Measurements from ENCODE around the gene PLEKHM3. TPM values are rescaled to one million over a fixed set of nuclear protein-coding genes. Genes with fewer than 3 reads are reported as not detected.

Gene PLEKHM3
- total RNA-seq, 1 experiment from 2014 or later = 8.4 TPM

DNA sequence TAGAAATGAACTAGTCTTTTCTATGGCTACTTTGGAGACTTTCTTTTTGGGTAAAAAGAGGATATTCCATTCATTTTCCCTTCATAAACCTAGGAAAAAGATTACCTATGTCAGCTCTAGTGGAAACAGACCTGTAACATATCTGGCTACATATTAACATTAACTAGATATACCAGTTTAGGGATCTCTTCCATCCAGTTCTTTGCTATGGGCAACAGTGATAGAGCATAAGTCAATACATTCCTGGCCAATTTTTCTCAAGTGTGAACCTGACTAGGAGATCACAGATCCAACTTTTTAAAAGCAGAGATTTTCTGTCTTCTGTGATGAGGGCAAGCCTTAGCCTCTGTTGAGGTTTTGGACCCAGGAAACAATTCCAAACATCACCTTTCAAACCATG lies 34.5 kb downstream of the PLEKHM3 start:
- Histone ChIP-seq H2AFZ (no peak overlapping the region), H3K27me3 (ENCODE audit: insufficient read depth, low read depth) (no peaks in the 10 kb centered on the region), H3K36me3 (ENCODE audit: low read depth) (no peaks in the 10 kb centered on the region), H3K4me1 (replicated peaks; ENCODE audit: insufficient read depth) (peaks cover 12% of the 10 kb centered on the region; the same call in 1 of the 2 replicates), H4K20me1 (ENCODE audit: insufficient read depth) (no peaks in the 10 kb centered on the region), H3K4me3 (no peak overlapping the region), H3K4me2 (no peak overlapping the region), H3K27ac (no peak overlapping the region), H3K9me3 (ENCODE audit: insufficient read depth, low read depth) (no peaks in the 10 kb centered on the region), H3K9me2 (ENCODE audit: insufficient read depth) (no peaks in the 10 kb centered on the region), H3K79me2 (ENCODE audit: low read depth) (peaks cover 7% of the 10 kb centered on the region; the same call in 1 of the 2 replicates), H3F3A (ENCODE audit: insufficient read depth, low read depth) (no peaks in the 10 kb centered on the region)
- BruUV-seq (replicated peaks) = no TSS peak
- ChIA-PET POLR2A (ENCODE audit: unreplicated experiment) (no interaction called here), CTCF (no interaction called here)
- no peak for DNase-seq
- no peak for TF ChIP-seq EZH2 (IDR thresholded peaks at IDR 0.05; ENCODE audit: low read depth)
- TF ChIP-seq, protein P1, sequence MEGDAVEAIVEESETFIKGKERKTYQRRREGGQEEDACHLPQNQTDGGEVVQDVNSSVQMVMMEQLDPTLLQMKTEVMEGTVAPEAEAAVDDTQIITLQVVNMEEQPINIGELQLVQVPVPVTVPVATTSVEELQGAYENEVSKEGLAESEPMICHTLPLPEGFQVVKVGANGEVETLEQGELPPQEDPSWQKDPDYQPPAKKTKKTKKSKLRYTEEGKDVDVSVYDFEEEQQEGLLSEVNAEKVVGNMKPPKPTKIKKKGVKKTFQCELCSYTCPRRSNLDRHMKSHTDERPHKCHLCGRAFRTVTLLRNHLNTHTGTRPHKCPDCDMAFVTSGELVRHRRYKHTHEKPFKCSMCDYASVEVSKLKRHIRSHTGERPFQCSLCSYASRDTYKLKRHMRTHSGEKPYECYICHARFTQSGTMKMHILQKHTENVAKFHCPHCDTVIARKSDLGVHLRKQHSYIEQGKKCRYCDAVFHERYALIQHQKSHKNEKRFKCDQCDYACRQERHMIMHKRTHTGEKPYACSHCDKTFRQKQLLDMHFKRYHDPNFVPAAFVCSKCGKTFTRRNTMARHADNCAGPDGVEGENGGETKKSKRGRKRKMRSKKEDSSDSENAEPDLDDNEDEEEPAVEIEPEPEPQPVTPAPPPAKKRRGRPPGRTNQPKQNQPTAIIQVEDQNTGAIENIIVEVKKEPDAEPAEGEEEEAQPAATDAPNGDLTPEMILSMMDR (conservative IDR thresholded peaks at IDR 0.05) = no peak
- intact Hi-C loops (cut with micrococcal nuclease; ENCODE audit: unreplicated experiment) = no loop called here

DNA sequence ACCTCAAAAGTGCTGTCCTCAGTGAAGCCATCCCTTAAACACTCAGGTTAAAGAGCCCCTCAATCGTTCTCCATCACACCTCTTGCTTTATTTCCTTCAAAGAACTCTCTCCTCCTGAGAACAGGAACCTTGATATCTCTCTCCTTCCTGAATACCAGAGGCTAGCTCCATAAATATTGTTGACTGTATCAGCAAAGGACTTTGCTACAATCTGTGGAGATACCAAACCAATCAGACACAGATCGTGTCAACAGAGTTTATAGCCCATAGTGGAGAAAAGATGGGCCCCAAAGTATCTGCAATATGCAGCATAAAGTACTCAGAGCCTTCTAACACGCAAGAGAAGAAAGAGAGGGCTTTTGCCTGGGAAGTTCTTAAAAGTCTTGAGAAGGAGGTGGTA lies 36.4 kb downstream of the PLEKHM3 start:
- H3F3A ChIP-seq (ENCODE audit: insufficient read depth, low read depth) = no peaks in the 10 kb centered on the region
- peaks cover 7% of the 10 kb centered on the region; the same call in 1 of the 2 replicates for H3K79me2 ChIP-seq (ENCODE audit: low read depth)
- no peaks in the 10 kb centered on the region for H4K20me1 ChIP-seq (ENCODE audit: insufficient read depth)
- H3K9me2 ChIP-seq (ENCODE audit: insufficient read depth) = no peaks in the 10 kb centered on the region
- H3K4me3 ChIP-seq = no peak overlapping the region
- DNase-seq = no peak
- no peaks in the 10 kb centered on the region for H3K27me3 ChIP-seq (ENCODE audit: insufficient read depth, low read depth)
- TF ChIP-seq EZH2 (IDR thresholded peaks at IDR 0.05; ENCODE audit: low read depth) = no peak
- TF ChIP-seq, protein P1 (conservative IDR thresholded peaks at IDR 0.05) = no peak
- peaks cover 12% of the 10 kb centered on the region; the same call in 1 of the 2 replicates for H3K4me1 ChIP-seq (replicated peaks; ENCODE audit: insufficient read depth)
- no TSS peak for BruUV-seq (replicated peaks)
- CTCF ChIA-PET = no interaction called here
- no peak overlapping the region for H3K4me2 ChIP-seq
- no peak overlapping the region for H2AFZ ChIP-seq
- no peaks in the 10 kb centered on the region for H3K9me3 ChIP-seq (ENCODE audit: insufficient read depth, low read depth)
- intact Hi-C loops (cut with micrococcal nuclease; ENCODE audit: unreplicated experiment) = no loop called here
- no peak overlapping the region for H3K27ac ChIP-seq
- H3K36me3 ChIP-seq (ENCODE audit: low read depth) = no peaks in the 10 kb centered on the region
- POLR2A ChIA-PET (ENCODE audit: unreplicated experiment) = no interaction called here

GRCh38 chr2:207987025-207987716 lies 38.2 kb downstream of the PLEKHM3 start:
- H3F3A ChIP-seq (ENCODE audit: insufficient read depth, low read depth) = no peaks in the 10 kb centered on the region
- H2AFZ ChIP-seq = no peak overlapping the region
- no peaks in the 10 kb centered on the region for H3K27me3 ChIP-seq (ENCODE audit: insufficient read depth, low read depth)
- no peaks in the 10 kb centered on the region for H3K9me3 ChIP-seq (ENCODE audit: insufficient read depth, low read depth)
- no TSS peak for BruUV-seq (replicated peaks)
- no peak overlapping the region for H3K4me3 ChIP-seq
- no peak for DNase-seq
- intact Hi-C loops (cut with micrococcal nuclease; ENCODE audit: unreplicated experiment) = no loop called here
- H3K79me2 ChIP-seq (ENCODE audit: low read depth) = peaks cover 2% of the 10 kb centered on the region; the same call in 1 of the 2 replicates
- H3K4me2 ChIP-seq = no peak overlapping the region
- no peak overlapping the region for H3K27ac ChIP-seq
- H3K9me2 ChIP-seq (ENCODE audit: insufficient read depth) = no peaks in the 10 kb centered on the region
- TF ChIP-seq EZH2 (IDR thresholded peaks at IDR 0.05; ENCODE audit: low read depth) = no peak
- TF ChIP-seq, protein P1 (conservative IDR thresholded peaks at IDR 0.05) = no peak
- ChIA-PET CTCF (interaction anchor here (0.7 kb wide), 1 partner anchor 16 kb away, joined by 7 read pairs; no protein-coding TSS in a partner anchor), POLR2A (ENCODE audit: unreplicated experiment) (no interaction called here)
- no peaks in the 10 kb centered on the region for H3K36me3 ChIP-seq (ENCODE audit: low read depth)
- H3K4me1 ChIP-seq (replicated peaks; ENCODE audit: insufficient read depth) = no peaks in the 10 kb centered on the region
- H4K20me1 ChIP-seq (ENCODE audit: insufficient read depth) = no peaks in the 10 kb centered on the region
